HepG2 (cell line): ENCODE data around the gene PRICKLE3. TPM values are rescaled to one million over a fixed set of nuclear protein-coding genes. Genes with fewer than 3 reads are reported as not detected.

Experiments
- ATAD3A ChIP-seq: sonication (generic); formaldehyde crosslinking; IDR thresholded peaks from 2 replicates; pipeline ENCODE4 v1.4.0; 2020; ENCODE audit warnings: missing genetic modification reagents
- CREB1 ChIP-seq, 2 experiments: fragments of 450-650 bp in 1 of 2; IDR thresholded peaks; 2 replicates each; pipeline ENCODE4 v1.6.1; 2016 to 2017; ENCODE audit warnings: control low read depth in 1 of 2, mild to moderate bottlenecking in 1 of 2, missing compliant biosample characterization in 1 of 2, missing genetic modification characterization in 1 of 2
- DPF2 ChIP-seq: sonication (generic); formaldehyde crosslinking; IDR thresholded peaks from 2 replicates; pipeline ENCODE4 v1.4.0; 2020; ENCODE audit warnings: mild to moderate bottlenecking, low read depth, missing genetic modification reagents, borderline replicate concordance
- JARID2 ChIP-seq: sonication (generic); formaldehyde crosslinking; IDR thresholded peaks from 2 replicates; pipeline ENCODE4 v1.8.1; 2023; ENCODE audit warnings: missing genetic modification reagents, inconsistent platforms; ENCODE audit not compliant: insufficient replicate concordance
- KLF9 ChIP-seq: IDR thresholded peaks from 2 replicates; pipeline ENCODE4 v1.6.1; 2016; ENCODE audit warnings: low read depth
- NCOA5 ChIP-seq: sonication (generic); formaldehyde crosslinking; IDR thresholded peaks from 2 replicates; pipeline ENCODE4 v1.4.0; 2020; ENCODE audit warnings: missing genetic modification reagents
- POLR2G ChIP-seq: fragments of 200-400 bp; formaldehyde crosslinking; IDR thresholded peaks from 2 replicates; pipeline ENCODE4 v1.6.1; 2018; ENCODE audit warnings: mild to moderate bottlenecking, low read depth, low read length, moderate library complexity
- RORA ChIP-seq: sonication (generic); formaldehyde crosslinking; IDR thresholded peaks from 2 replicates; pipeline ENCODE4 v1.5.0; 2020; ENCODE audit warnings: mild to moderate bottlenecking, missing genetic modification reagents, moderate library complexity
- SNRNP70 ChIP-seq: fragments of 200-400 bp; formaldehyde crosslinking; IDR thresholded peaks from 2 replicates; pipeline ENCODE4 v1.6.1; 2017; ENCODE audit warnings: mild to moderate bottlenecking, low read depth, low read length, moderate library complexity
- THAP7 ChIP-seq: sonication (generic); formaldehyde crosslinking; IDR thresholded peaks from 2 replicates; pipeline ENCODE4 v1.8.1; 2023; ENCODE audit warnings: mild to moderate bottlenecking, missing genetic modification reagents
- XBP1 ChIP-seq: sonication (generic); formaldehyde crosslinking; IDR thresholded peaks from 2 replicates; pipeline ENCODE4 v1.5.0; 2020; ENCODE audit warnings: missing genetic modification reagents
- ZNF230 ChIP-seq: sonication (generic); formaldehyde crosslinking; IDR thresholded peaks from 2 replicates; pipeline ENCODE4 v1.4.0; 2020; ENCODE audit warnings: mild to moderate bottlenecking, missing genetic modification reagents
- ZNF256 ChIP-seq: sonication (generic); formaldehyde crosslinking; conservative IDR thresholded peaks from 2 replicates; pipeline ENCODE4 v1.4.0; 2020; ENCODE audit warnings: missing genetic modification reagents
- ZNF451 ChIP-seq: sonication (generic); formaldehyde crosslinking; IDR thresholded peaks from 2 replicates; pipeline ENCODE4 v1.5.0; 2020; ENCODE audit warnings: mild to moderate bottlenecking, missing genetic modification reagents
- ZUFSP ChIP-seq: sonication (generic); formaldehyde crosslinking; IDR thresholded peaks from 2 replicates; pipeline ENCODE4 v1.9.0; 2021; ENCODE audit warnings: missing genetic modification reagents, mild to moderate bottlenecking, borderline replicate concordance
- polyA plus RNA-seq, 8 experiments: library from polyadenylated mRNA; depleted of rRNA in 3 of 8; stranded (reverse) in 7 of 8; unstranded in 1 of 8; fragments of >200 nt; fragmentation: Illumina TruSeq in 4 of 8; extraction: Trizol in 4 of 8; gene quantifications; 2 replicates each; pipeline versions ENCODE4 v1.2.1 to v1.2.3, GENCODE V29; 2011 to 2016; ENCODE audit warnings: low read depth in 4 of 8, missing spikeins in 1 of 8, mixed read lengths in 1 of 8; ENCODE audit not compliant: insufficient read depth in 1 of 8
- total RNA-seq, 5 experiments: library from RNA; depleted of rRNA; stranded (reverse); fragments of >200 nt; fragmentation: Illumina TruSeq; extraction: Trizol; gene quantifications; 2 replicates each; pipeline ENCODE4 v1.2.3, GENCODE V29; 2016; ENCODE audit warnings: low read depth in 1 of 5
- TF ChIP-seq, protein P1 (sequence below): sonication (generic); formaldehyde crosslinking; IDR thresholded peaks from 2 replicates; pipeline ENCODE4 v1.4.0; 2020; ENCODE audit warnings: missing genetic modification reagents, mild to moderate bottlenecking, borderline replicate concordance
- TF ChIP-seq, protein P2 (sequence below): IDR thresholded peaks from 2 replicates; pipeline ENCODE4 v1.6.1; 2016; ENCODE audit warnings: low read depth
- TF ChIP-seq, protein P3 (sequence below): fragments of 450-650 bp; IDR thresholded peaks from 2 replicates; pipeline ENCODE4 v1.6.1; 2016
- TF ChIP-seq, protein P4 (sequence below): sonication (generic); formaldehyde crosslinking; conservative IDR thresholded peaks from 2 replicates; pipeline ENCODE4 v1.4.0; 2020; ENCODE audit warnings: missing genetic modification reagents

The PRICKLE3 gene
- total and polyA plus RNA-seq, 2 of the 13 experiments (the other 11 are each of a cell fraction or from before 2014, with no cell fraction given) = 2.6 TPM

DNA sequence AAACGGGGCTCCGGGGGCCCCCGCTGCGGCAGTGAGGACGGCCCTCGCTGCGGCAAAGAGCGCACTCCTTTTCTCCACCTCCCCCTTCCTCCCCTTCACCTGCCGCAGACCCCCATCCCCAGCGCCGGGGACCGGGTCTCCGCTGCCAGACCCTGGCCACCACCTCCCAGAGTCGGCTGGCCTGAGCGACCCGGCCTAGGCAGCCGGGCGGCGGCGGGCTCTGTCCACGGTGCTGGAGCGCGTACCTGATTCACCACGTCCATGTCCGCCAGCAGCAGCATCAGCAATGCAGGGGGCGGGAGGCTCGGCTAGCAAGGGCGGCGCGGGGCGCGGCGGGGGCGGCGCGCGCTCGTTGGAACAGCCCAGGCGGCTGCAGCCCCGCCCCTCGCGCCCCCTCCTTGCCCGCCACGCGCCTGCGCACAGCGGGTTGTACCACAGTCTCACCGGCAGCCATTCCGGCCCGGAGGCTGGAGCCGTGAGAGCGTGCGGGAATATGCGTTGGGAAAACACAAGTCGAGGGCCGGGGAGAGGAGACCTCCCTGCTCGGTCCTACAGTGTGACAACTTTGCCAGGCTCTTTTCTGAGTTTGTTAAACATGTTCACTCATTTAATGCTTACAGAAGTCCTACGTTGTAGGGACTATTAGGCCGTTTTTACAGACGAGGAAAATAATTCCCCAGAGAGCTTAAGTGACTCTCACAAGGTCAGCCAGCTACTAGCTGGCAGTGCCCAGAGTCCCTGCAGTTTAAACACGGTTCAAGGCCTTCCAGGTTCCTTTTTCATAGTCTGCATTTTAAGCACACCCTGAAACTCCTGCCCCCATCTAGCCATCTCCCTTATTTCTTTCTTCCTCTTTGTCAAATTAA is 14.0 kb upstream of the PRICKLE3 start, which contains the start of gene SYP (continued):
- TF ChIP-seq, protein P1, sequence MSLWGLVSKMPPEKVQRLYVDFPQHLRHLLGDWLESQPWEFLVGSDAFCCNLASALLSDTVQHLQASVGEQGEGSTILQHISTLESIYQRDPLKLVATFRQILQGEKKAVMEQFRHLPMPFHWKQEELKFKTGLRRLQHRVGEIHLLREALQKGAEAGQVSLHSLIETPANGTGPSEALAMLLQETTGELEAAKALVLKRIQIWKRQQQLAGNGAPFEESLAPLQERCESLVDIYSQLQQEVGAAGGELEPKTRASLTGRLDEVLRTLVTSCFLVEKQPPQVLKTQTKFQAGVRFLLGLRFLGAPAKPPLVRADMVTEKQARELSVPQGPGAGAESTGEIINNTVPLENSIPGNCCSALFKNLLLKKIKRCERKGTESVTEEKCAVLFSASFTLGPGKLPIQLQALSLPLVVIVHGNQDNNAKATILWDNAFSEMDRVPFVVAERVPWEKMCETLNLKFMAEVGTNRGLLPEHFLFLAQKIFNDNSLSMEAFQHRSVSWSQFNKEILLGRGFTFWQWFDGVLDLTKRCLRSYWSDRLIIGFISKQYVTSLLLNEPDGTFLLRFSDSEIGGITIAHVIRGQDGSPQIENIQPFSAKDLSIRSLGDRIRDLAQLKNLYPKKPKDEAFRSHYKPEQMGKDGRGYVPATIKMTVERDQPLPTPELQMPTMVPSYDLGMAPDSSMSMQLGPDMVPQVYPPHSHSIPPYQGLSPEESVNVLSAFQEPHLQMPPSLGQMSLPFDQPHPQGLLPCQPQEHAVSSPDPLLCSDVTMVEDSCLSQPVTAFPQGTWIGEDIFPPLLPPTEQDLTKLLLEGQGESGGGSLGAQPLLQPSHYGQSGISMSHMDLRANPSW (CRISPR knock-in tag) = no peak
- peak; percentile 84 for TF ChIP-seq POLR2G
- TF ChIP-seq NCOA5 (CRISPR knock-in tag) = no peak
- peak; percentile 82; the same call in 1 of the 2 replicates for TF ChIP-seq ZNF451 (CRISPR knock-in tag)
- TF ChIP-seq XBP1 (CRISPR knock-in tag) = peak; percentile 24; the same call in 1 of the 2 replicates
- no peak; the same call in 1 of the 2 replicates for TF ChIP-seq KLF9 (CRISPR knock-in tag)
- TF ChIP-seq ZNF230 = no peak
- TF ChIP-seq, protein P2, sequence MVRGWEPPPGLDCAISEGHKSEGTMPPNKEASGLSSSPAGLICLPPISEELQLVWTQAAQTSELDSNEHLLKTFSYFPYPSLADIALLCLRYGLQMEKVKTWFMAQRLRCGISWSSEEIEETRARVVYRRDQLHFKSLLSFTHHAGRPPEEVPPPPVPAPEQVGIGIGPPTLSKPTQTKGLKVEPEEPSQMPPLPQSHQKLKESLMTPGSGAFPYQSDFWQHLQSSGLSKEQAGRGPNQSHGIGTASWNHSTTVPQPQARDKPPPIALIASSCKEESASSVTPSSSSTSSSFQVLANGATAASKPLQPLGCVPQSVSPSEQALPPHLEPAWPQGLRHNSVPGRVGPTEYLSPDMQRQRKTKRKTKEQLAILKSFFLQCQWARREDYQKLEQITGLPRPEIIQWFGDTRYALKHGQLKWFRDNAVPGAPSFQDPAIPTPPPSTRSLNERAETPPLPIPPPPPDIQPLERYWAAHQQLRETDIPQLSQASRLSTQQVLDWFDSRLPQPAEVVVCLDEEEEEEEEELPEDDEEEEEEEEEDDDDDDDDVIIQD = no peak
- TF ChIP-seq ATAD3A (CRISPR knock-in tag) = no peak
- no peak for TF ChIP-seq ZUFSP (CRISPR knock-in tag)
- TF ChIP-seq, protein P3, sequence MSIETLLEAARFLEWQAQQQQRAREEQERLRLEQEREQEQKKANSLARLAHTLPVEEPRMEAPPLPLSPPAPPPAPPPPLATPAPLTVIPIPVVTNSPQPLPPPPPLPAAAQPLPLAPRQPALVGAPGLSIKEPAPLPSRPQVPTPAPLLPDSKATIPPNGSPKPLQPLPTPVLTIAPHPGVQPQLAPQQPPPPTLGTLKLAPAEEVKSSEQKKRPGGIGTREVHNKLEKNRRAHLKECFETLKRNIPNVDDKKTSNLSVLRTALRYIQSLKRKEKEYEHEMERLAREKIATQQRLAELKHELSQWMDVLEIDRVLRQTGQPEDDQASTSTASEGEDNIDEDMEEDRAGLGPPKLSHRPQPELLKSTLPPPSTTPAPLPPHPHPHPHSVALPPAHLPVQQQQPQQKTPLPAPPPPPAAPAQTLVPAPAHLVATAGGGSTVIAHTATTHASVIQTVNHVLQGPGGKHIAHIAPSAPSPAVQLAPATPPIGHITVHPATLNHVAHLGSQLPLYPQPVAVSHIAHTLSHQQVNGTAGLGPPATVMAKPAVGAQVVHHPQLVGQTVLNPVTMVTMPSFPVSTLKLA = no peak
- TF ChIP-seq THAP7 = no peak
- no peak for TF ChIP-seq ZNF256 (CRISPR knock-in tag)
- no peak for TF ChIP-seq DPF2 (CRISPR knock-in tag)
- TF ChIP-seq CREB1 (IDR thresholded peaks at IDR 0.05) = no peak
- no peak for TF ChIP-seq CREB1 (CRISPR knock-in tag; IDR thresholded peaks at IDR 0.05)
- TF ChIP-seq RORA (CRISPR knock-in tag) = no peak
- TF ChIP-seq SNRNP70 = no peak
- TF ChIP-seq JARID2 (CRISPR knock-in tag) = no peak
- TF ChIP-seq, protein P4, sequence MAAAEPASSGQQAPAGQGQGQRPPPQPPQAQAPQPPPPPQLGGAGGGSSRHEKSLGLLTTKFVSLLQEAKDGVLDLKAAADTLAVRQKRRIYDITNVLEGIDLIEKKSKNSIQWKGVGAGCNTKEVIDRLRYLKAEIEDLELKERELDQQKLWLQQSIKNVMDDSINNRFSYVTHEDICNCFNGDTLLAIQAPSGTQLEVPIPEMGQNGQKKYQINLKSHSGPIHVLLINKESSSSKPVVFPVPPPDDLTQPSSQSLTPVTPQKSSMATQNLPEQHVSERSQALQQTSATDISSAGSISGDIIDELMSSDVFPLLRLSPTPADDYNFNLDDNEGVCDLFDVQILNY (CRISPR knock-in tag) = peak; percentile 52; the same call in 1 of the 2 replicates
